Lower leg skin (tissue), 4 donors: ENCODE data around the gene TMEM126B. TPM values are rescaled to one million over a fixed set of nuclear protein-coding genes. Genes with fewer than 3 reads are reported as not detected.
"Not testable (repeated sequence)": the region's sequence is repeated elsewhere in the genome, so short reads cannot be mapped to it uniquely, and the experiment has no call there.

Source experiments
- DNase-seq, 2 donors: peaks; one replicate each; pipeline ENCODE4 v3.0.0-alpha.2; 2019; ENCODE audit warnings: low spot score in 2 of 2
- H3K4me3 ChIP-seq: fragments of 200-600 bp; sonication (generic); 2 replicates; pipeline ENCODE4 v1.5.1; 2017; ENCODE audit warnings: mild to moderate bottlenecking, low read depth; ENCODE audit not compliant: poor library complexity, severe bottlenecking
- CTCF ChIP-seq, 3 donors: fragments of 450-650 bp; IDR thresholded peaks; one replicate each; pipeline ENCODE4 v1.5.1; 2016; ENCODE audit warnings: antibody characterized with exemption in 3 of 3, mild to moderate bottlenecking in 3 of 3, moderate library complexity in 2 of 3
- POLR2A ChIP-seq, 2 donors: fragments of 450-650 bp; IDR thresholded peaks; one replicate each; pipeline ENCODE4 v1.6.1; 2016 to 2017; ENCODE audit warnings: antibody characterized with exemption in 2 of 2, mild to moderate bottlenecking in 1 of 2, moderate library complexity in 1 of 2
- WGBS, 2 donors: methylation state at CpG; one replicate each; pipeline ENCODE4 v1.1.5; 2018; 5-methylcytosine and 5-hydroxymethylcytosine counted together
- intact Hi-C: fragments of 100-400 bp; cut with DNase I; formaldehyde crosslinking; loops from one replicate; pipeline ENCODE4 v1.15.0; 2023; ENCODE audit warnings: low total_unique reads
- total RNA-seq, 4 donors: library from RNA; depleted of rRNA; stranded (reverse); fragments of >200 nt; gene quantifications; one replicate each; pipeline ENCODE4 v1.1.0, GENCODE V29; 2016

Gene TMEM126B
- total RNA-seq, 4 donors from 2014 or later, result 22.3 to 42.0 (median 23.6) TPM

- intact Hi-C loops, result no loop called here
- H3K4me3 ChIP-seq, result no peak overlapping the region
- no peak for DNase-seq
- WGBS, 2 donors, result 61 to 66% methylated on average over 3 of the region's 3 CpGs
- TF ChIP-seq CTCF (IDR thresholded peaks at IDR 0.05) (no peak), POLR2A (IDR thresholded peaks at IDR 0.05) (no peak)
Measured at GRCh38 chr11:85652786-85653447, 24.5 kb downstream of the TMEM126B start.

GRCh38 chr11:85654343-85654742, 25.9 kb downstream of the TMEM126B start:
- 94 to 97% methylated on average over 4 of the region's 4 CpGs for WGBS, 2 donors
- H3K4me3 ChIP-seq, DNase-seq, intact Hi-C loops: not testable (repeated sequence)

DNA sequence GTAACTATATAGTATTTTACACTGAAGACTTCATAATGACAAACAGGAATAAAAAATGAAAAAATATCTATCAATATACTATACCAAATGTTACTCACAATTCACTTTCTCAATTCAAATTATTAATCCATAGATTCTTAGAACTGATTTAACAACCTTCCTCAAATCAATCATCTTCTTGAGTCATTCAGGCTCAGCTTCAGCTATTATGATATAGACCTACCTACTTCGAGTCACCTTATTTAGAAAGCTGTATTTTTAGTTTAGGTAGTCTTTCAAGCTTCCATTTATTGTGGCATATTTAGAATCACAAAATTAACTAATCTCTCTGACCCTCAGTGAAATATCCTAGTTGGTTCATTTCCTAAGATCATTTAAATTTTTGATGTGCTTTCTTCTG, 28.4 kb downstream of the TMEM126B start:
- WGBS, 2 donors, result 88 to 95% methylated on average over 1 of the region's 1 CpG
- intact Hi-C loops, result no loop called here
- no peak for TF ChIP-seq POLR2A (IDR thresholded peaks at IDR 0.05)
- no peak for TF ChIP-seq CTCF (IDR thresholded peaks at IDR 0.05)

GRCh38 chr11:85658180-85658579, 29.8 kb downstream of the TMEM126B start:
- intact Hi-C loops, result no loop called here
- WGBS, 2 donors, result 31 to 37% methylated on average over 1 of the region's 1 CpG
- H3K4me3 ChIP-seq, result no peak overlapping the region
- TF ChIP-seq CTCF (IDR thresholded peaks at IDR 0.05), result no peak
- no peak for TF ChIP-seq POLR2A (IDR thresholded peaks at IDR 0.05)
- DNase-seq, result no peak

More for the DNA sequence above, 28.4 kb downstream of the TMEM126B start:
- no peak for DNase-seq
- no peak overlapping the region for H3K4me3 ChIP-seq

DNA sequence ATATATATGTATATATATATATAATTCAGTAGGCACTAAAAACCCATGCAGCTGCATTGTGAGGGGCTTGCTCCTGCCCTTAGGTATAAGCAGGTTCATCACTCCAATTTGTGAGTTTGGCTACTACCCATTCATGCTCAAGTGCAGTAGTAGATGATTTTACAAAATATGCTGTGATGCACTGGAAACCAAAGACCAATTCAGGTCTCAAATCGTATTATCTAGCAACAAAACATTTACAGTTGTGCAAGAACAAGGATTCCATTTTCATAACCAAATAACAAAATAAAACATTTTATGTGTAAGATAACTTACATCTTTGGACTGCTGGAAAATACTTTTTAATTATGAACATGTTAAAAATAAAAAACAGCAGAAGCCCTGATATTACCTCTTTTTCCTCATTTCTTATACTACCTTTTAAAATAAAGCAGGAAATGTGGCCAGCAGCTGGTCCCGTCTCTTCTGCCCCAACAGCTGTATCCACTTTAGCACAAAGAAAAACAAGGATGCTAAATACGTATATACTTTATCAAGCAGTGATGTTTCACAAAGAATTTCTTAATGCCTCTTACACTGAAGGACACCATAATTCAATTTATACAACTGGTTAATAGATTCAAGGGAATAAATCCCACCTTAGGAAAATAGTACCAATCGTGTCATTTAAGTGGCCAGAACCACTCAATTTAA, 33.7 kb downstream of the TMEM126B start:
- DNase-seq, result no peak
- TF ChIP-seq POLR2A (IDR thresholded peaks at IDR 0.05) (no peak), CTCF (IDR thresholded peaks at IDR 0.05) (no peak)
- intact Hi-C loops, result no loop called here
- WGBS, 2 donors, result 9 to 14% methylated on average over 4 of the region's 4 CpGs
- H3K4me3 ChIP-seq, result no peak overlapping the region

DNA sequence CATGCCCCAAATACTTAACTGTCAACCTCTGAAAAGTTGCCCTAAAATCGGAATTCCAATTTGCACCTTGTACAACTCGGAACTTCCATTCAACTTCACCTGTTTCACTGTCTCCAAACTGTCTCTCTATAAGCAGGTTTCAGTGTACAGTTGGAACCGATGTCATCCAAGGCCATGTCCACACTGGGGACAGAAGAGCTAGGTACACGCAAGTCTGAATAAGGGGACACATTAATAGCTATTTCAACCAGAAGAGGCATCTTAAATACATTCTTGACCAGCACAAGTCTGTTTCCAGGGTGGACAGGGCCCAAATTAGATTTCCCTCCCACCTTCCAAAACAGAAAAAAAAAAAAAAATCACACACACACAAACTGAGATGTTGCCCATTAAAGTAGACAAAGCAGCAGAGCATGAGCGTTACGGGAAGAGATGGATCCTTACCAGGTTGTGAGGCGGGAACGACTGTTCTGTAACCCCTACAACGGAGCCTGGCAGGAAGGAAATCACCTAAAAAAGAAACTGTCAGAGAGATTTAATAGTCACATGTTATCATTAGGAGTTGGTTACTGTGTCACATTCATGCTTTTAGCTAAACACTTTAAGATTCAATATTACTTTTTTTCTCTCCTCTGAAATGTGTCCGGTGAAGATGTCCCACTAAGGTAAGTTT, 34.8 kb downstream of the TMEM126B start:
- intact Hi-C loops, result no loop called here
- TF ChIP-seq POLR2A (IDR thresholded peaks at IDR 0.05) (no peak), CTCF (IDR thresholded peaks at IDR 0.05) (no peak)
- 1 to 6% methylated on average over 10 of the region's 10 CpGs for WGBS, 2 donors
- H3K4me3 ChIP-seq, result peak overlapping the region; percentile 96
- no peak for DNase-seq
